CD4-positive, alpha-beta T cell treated with Interleukin-6 at 100 ng/mL for 8 hours (primary cell): ENCODE results near the gene RNF220.

Experiments used
- DNase-seq: peaks from one replicate; pipeline ENCODE4 v3.0.0-alpha.2; 2020; ENCODE audit warnings: mixed read lengths, low spot score

Gene RNF220

GRCh38 chr1:44405031-44405797 is at the start of gene RNF220:
Gene RNF220 (plus strand): TSS chr1:44405255.
- DNase-seq = no peak

GRCh38 chr1:44355582-44356305 is 49.3 kb upstream of the RNF220 start:
- DNase-seq = no peak

- no peak for DNase-seq
These were observed 47.3 kb upstream of the RNF220 start for GRCh38 chr1:44357710-44358109.

GRCh38 chr1:44359234-44359935 is 45.7 kb upstream of the RNF220 start:
- DNase-seq = no peak

GRCh38 chr1:44361478-44361877 is 43.6 kb upstream of the RNF220 start:
- DNase-seq = no peak

- no peak for DNase-seq
These were observed 38.6 kb upstream of the RNF220 start for GRCh38 chr1:44366371-44366975.

- DNase-seq = no peak
These were observed 37.1 kb upstream of the RNF220 start for GRCh38 chr1:44367944-44368343.

GRCh38 chr1:44368471-44369151 is 36.4 kb upstream of the RNF220 start:
- no peak for DNase-seq

- DNase-seq = no peak
These were observed 33.8 kb upstream of the RNF220 start for GRCh38 chr1:44371206-44371605.

GRCh38 chr1:44375547-44375946 is 29.5 kb upstream of the RNF220 start:
- DNase-seq = no peak

- DNase-seq = peak; percentile 21
These were observed 26.9 kb upstream of the RNF220 start for GRCh38 chr1:44377925-44378784.

GRCh38 chr1:44380666-44381177 is 24.3 kb upstream of the RNF220 start:
- DNase-seq = no peak

GRCh38 chr1:44388551-44388950 is 16.5 kb upstream of the RNF220 start:
- no peak for DNase-seq

- DNase-seq = no peak
These were observed 15.6 kb upstream of the RNF220 start for GRCh38 chr1:44389437-44389836.

GRCh38 chr1:44390277-44390676 is 14.8 kb upstream of the RNF220 start:
- no peak for DNase-seq

GRCh38 chr1:44401256-44402228 is 3.5 kb upstream of the RNF220 start:
- no peak for DNase-seq

- DNase-seq = no peak
These were observed 1.0 kb downstream of the RNF220 start for GRCh38 chr1:44405798-44406736.

- DNase-seq = no peak
These were observed 1.8 kb downstream of the RNF220 start for GRCh38 chr1:44406737-44407429.
